Measurements from ENCODE around the gene CYSLTR2. TPM values are rescaled to one million over a fixed set of nuclear protein-coding genes. Genes with fewer than 3 reads are reported as not detected.

Gene CYSLTR2
- total and polyA plus RNA-seq, 5 donors from 2014 or later, result 0.20 to 4.5 (median 0.61) TPM

DNA sequence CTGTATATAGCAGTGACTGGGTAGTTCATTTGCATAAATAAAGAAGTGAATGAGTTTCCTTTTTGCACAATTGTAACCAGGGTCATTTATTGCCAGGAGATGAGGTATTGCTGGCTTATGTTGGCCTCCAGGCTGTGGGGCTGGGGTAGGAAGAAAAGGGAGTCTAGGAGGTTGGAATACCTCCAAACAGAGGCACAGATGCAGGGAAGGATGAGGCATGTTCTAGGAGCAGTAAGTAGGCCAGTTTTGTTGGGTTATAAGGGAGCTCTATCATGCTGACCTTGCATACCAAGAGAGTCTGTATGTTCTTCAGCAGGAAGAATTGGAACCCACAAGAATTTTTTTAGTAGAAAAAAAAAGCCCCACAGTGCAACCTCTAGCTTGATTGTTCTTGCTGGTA lies 17.2 kb upstream of the CYSLTR2 start:
- H3K36me3 ChIP-seq (ENCODE audit: control insufficient read depth, insufficient read depth, low read length), result no peaks in the 10 kb centered on the region
- H3K4me3 Mint-ChIP-seq, result no peak overlapping the region
- peak overlapping the region in 1 of 3 donors; percentile 46 for H3K27ac Mint-ChIP-seq
- ATAC-seq (ENCODE audit: low read depth in 2 of 2) (no peak), DNase-seq (no peak)
- H3K27me3 ChIP-seq (ENCODE audit: control insufficient read depth, insufficient read depth, low read length), result no peaks in the 10 kb centered on the region
- H3K27ac ChIP-seq (ENCODE audit: insufficient read depth, low read length, poor library complexity, severe bottlenecking), result no peak overlapping the region
- no peaks in the 10 kb centered on the region for H3K4me1 ChIP-seq (ENCODE audit: control insufficient read depth, insufficient read depth, low read length, poor library complexity, severe bottlenecking)
- peaks cover 4% of the 10 kb centered on the region for H3K27me3 Mint-ChIP-seq
- no peak overlapping the region for H3K4me3 ChIP-seq (ENCODE audit: low read depth, low read length)
- peaks cover 3 to 26% (median 8%) of the 10 kb centered on the region in 7 donors for H3K9me3 Mint-ChIP-seq
- H3K9me3 ChIP-seq (ENCODE audit: control insufficient read depth in 2 of 2, low read length in 2 of 2), result peaks cover 27 to 28% of the 10 kb centered on the region in 2 experiments
- no peaks in the 10 kb centered on the region for H3K4me1 Mint-ChIP-seq
- no peaks in the 10 kb centered on the region for H3K36me3 Mint-ChIP-seq

DNA sequence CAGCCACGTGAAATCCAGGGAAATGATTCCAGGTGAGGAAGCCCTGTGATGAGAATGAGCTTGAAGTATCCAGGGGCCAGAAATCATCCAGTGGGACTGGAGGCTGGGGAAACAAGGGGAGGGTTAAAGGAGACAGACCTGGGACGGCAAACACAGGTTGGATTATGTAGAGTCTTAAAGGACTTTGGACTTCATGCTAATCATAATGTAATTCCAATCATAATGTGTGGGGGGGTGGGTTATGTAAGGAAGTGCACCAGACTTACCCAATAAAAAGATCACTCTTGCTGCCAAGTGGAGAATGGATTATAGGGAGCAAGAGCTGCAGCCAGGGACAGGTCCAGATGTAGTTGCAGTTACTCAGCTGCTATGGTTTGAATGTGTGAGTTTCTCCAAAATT lies 16.1 kb upstream of the CYSLTR2 start:
- Mint-ChIP-seq H3K4me3 (no peak overlapping the region), H3K27me3 (peaks cover 1% of the 10 kb centered on the region), H3K27ac (no peak overlapping the region), H3K9me3 (peaks cover 3 to 26% (median 8%) of the 10 kb centered on the region in 7 donors), H3K4me1 (no peaks in the 10 kb centered on the region), H3K36me3 (no peaks in the 10 kb centered on the region)
- Histone ChIP-seq H3K36me3 (ENCODE audit: control insufficient read depth, insufficient read depth, low read length) (no peaks in the 10 kb centered on the region), H3K4me1 (ENCODE audit: control insufficient read depth, insufficient read depth, low read length, poor library complexity, severe bottlenecking) (no peaks in the 10 kb centered on the region), H3K27ac (ENCODE audit: insufficient read depth, low read length, poor library complexity, severe bottlenecking) (no peak overlapping the region), H3K4me3 (ENCODE audit: low read depth, low read length) (no peak overlapping the region), H3K27me3 (ENCODE audit: control insufficient read depth, insufficient read depth, low read length) (no peaks in the 10 kb centered on the region), H3K9me3 (ENCODE audit: control insufficient read depth in 2 of 2, low read length in 2 of 2) (peaks cover 27 to 28% of the 10 kb centered on the region in 2 experiments)
- ATAC-seq (ENCODE audit: low read depth in 2 of 2) (no peak), DNase-seq (no peak)

DNA sequence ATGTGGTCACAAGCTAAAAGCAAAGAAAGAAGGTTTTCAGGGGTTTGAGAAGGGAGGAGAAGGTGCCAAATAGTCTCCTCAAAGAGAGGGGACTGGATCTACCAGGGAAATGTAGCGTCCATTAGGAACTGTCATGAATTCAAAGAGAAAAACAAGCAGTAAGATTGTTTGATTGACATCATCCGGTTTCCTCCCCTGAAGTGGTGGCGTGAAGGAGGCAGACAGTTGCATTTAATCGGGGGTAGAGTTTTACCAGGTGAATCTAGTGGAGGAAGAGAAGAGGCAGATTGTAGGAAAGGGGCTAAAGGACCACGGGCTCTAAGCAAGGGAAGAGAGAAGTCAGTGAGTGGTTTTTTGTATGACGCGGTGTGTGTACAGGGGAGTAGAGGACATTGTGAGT lies 13.0 kb upstream of the CYSLTR2 start:
- Mint-ChIP-seq H3K36me3 (no peaks in the 10 kb centered on the region), H3K4me1 (no peaks in the 10 kb centered on the region), H3K27ac (peak overlapping the region in 1 of 3 donors; percentile 19), H3K27me3 (no peaks in the 10 kb centered on the region), H3K9me3 (peaks cover 3 to 16% (median 5%) of the 10 kb centered on the region in 7 donors), H3K4me3 (no peak overlapping the region)
- Histone ChIP-seq H3K4me3 (ENCODE audit: low read depth, low read length) (no peak overlapping the region), H3K36me3 (ENCODE audit: control insufficient read depth, insufficient read depth, low read length) (no peaks in the 10 kb centered on the region), H3K9me3 (ENCODE audit: control insufficient read depth in 2 of 2, low read length in 2 of 2) (peaks cover 14 to 16% of the 10 kb centered on the region in 2 experiments), H3K4me1 (ENCODE audit: control insufficient read depth, insufficient read depth, low read length, poor library complexity, severe bottlenecking) (no peaks in the 10 kb centered on the region), H3K27ac (ENCODE audit: insufficient read depth, low read length, poor library complexity, severe bottlenecking) (no peak overlapping the region), H3K27me3 (ENCODE audit: control insufficient read depth, insufficient read depth, low read length) (no peaks in the 10 kb centered on the region)
- no peak for DNase-seq
- no peak for ATAC-seq (ENCODE audit: low read depth in 2 of 2)

DNA sequence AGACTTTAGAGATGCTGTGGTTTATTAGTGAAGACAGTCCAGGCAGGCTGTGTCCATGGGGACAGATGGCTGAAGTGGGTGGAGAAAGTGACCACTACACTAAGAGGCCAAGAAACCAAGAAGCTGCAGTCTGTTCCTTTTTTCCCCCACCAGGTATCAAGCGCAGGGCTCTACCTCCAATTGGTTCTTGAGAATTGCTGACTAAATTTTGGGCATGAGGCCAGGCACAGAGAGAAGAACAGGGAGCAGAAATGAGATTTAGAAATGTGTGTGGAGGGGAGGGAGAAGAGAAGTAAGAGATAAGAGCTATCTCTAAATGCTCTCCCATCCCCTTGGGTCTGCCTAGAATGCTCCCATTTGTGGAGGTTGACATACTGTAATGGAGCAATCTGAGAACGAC lies 12.3 kb upstream of the CYSLTR2 start:
- Mint-ChIP-seq H3K4me1 (no peaks in the 10 kb centered on the region), H3K27me3 (no peaks in the 10 kb centered on the region), H3K36me3 (no peaks in the 10 kb centered on the region), H3K4me3 (no peak overlapping the region), H3K9me3 (peaks cover 0 to 10% (median 4%) of the 10 kb centered on the region in 7 donors), H3K27ac (no peak overlapping the region)
- H3K4me1 ChIP-seq (ENCODE audit: control insufficient read depth, insufficient read depth, low read length, poor library complexity, severe bottlenecking), result no peaks in the 10 kb centered on the region
- no peak for ATAC-seq (ENCODE audit: low read depth in 2 of 2)
- H3K27ac ChIP-seq (ENCODE audit: insufficient read depth, low read length, poor library complexity, severe bottlenecking), result no peak overlapping the region
- H3K4me3 ChIP-seq (ENCODE audit: low read depth, low read length), result no peak overlapping the region
- no peak for DNase-seq
- no peaks in the 10 kb centered on the region for H3K36me3 ChIP-seq (ENCODE audit: control insufficient read depth, insufficient read depth, low read length)
- H3K27me3 ChIP-seq (ENCODE audit: control insufficient read depth, insufficient read depth, low read length), result no peaks in the 10 kb centered on the region
- peaks cover 8 to 10% of the 10 kb centered on the region in 2 experiments for H3K9me3 ChIP-seq (ENCODE audit: control insufficient read depth in 2 of 2, low read length in 2 of 2)

DNA sequence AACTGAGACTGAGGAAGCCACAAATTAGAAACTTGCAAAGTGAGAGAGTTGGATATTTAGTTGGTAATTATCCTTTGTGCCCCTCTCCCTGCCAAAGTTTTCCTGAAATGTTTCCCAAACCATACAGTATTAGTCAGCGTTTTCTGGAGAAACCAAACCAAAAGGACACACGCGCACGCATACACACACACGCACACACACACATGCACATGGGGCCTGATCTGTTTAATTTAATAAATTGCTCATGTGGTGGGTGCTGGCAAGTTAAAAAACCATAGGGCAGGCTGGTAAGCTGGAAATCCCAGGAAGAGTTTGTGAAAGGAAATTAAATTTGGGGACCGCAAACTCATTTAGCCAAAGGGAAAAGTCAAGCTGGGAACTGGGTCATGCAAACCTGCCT lies 11.7 kb upstream of the CYSLTR2 start:
- H3K27me3 ChIP-seq (ENCODE audit: control insufficient read depth, insufficient read depth, low read length), result no peaks in the 10 kb centered on the region
- H3K27ac ChIP-seq (ENCODE audit: insufficient read depth, low read length, poor library complexity, severe bottlenecking), result no peak overlapping the region
- no peaks in the 10 kb centered on the region for H3K4me1 ChIP-seq (ENCODE audit: control insufficient read depth, insufficient read depth, low read length, poor library complexity, severe bottlenecking)
- no peak for ATAC-seq (ENCODE audit: low read depth in 2 of 2)
- H3K9me3 ChIP-seq (ENCODE audit: control insufficient read depth in 2 of 2, low read length in 2 of 2), result peaks cover 1 to 5% of the 10 kb centered on the region in 2 experiments
- Mint-ChIP-seq H3K9me3 (peaks cover 0 to 7% (median 4%) of the 10 kb centered on the region in 7 donors), H3K27me3 (no peaks in the 10 kb centered on the region), H3K4me3 (no peak overlapping the region), H3K27ac (no peak overlapping the region), H3K4me1 (no peaks in the 10 kb centered on the region), H3K36me3 (no peaks in the 10 kb centered on the region)
- no peaks in the 10 kb centered on the region for H3K36me3 ChIP-seq (ENCODE audit: control insufficient read depth, insufficient read depth, low read length)
- H3K4me3 ChIP-seq (ENCODE audit: low read depth, low read length), result no peak overlapping the region
- DNase-seq, result no peak

DNA sequence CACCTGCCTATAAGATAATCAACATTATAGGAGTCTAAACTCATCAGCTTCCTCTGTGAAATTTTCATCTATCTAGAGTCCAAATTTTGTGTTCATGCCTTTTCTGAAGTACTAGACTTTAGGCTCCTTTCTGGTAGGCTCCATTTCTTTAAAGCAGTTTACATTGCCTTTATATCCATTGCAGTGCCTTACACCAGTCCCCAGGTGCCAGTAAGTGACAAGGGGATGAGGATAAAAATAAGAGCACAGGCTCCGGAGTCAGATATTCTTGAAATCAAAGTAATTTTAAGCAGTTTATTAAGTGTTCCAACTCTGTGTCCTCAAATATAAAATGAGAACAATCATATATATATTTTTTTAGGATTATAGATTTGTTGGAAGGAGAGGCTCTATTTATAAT lies 10.6 kb upstream of the CYSLTR2 start:
- Mint-ChIP-seq H3K27ac (no peak overlapping the region), H3K9me3 (peaks cover 0 to 3% (median 0%) of the 10 kb centered on the region in 7 donors), H3K36me3 (no peaks in the 10 kb centered on the region), H3K27me3 (no peaks in the 10 kb centered on the region), H3K4me3 (no peak overlapping the region), H3K4me1 (peaks cover 0 to 7% (median 3%) of the 10 kb centered on the region in 4 donors)
- ATAC-seq (ENCODE audit: low read depth in 2 of 2) (peak in 1 of 2 donors; percentile 37), DNase-seq (no peak)
- peaks cover under 1% of the 10 kb centered on the region for H3K4me1 ChIP-seq (ENCODE audit: control insufficient read depth, insufficient read depth, low read length, poor library complexity, severe bottlenecking)
- H3K27me3 ChIP-seq (ENCODE audit: control insufficient read depth, insufficient read depth, low read length), result no peaks in the 10 kb centered on the region
- H3K4me3 ChIP-seq (ENCODE audit: low read depth, low read length), result no peak overlapping the region
- no peaks in the 10 kb centered on the region for H3K36me3 ChIP-seq (ENCODE audit: control insufficient read depth, insufficient read depth, low read length)
- H3K9me3 ChIP-seq (ENCODE audit: control insufficient read depth in 2 of 2, low read length in 2 of 2), result peaks cover 0 to 1% of the 10 kb centered on the region in 2 experiments
- H3K27ac ChIP-seq (ENCODE audit: insufficient read depth, low read length, poor library complexity, severe bottlenecking), result no peak overlapping the region

DNA sequence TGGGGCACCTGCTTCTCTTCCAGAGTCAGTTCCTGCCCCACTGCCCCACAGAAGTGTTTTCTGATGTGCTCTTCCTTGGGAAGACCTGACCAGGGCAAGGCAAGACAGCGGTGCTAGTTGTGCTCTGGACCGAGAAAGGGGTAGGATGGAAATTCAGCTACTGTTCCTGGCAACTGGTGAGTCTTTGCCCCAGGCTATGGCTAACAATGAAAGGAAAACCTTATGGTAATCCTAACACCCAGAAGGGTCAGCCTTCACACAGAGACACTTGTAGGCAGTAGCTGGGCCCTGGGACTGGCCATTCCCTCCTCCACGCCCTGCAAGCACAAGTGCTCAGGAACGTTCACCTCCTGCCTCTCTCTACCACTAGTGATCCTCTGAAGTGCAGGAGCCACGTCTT lies 9.6 kb upstream of the CYSLTR2 start:
- peaks cover 0 to 2% (median 0%) of the 10 kb centered on the region in 7 donors for H3K9me3 Mint-ChIP-seq
- H3K4me1 Mint-ChIP-seq, result peaks cover 0 to 17% (median 9%) of the 10 kb centered on the region in 4 donors
- no peak for DNase-seq
- no peaks in the 10 kb centered on the region for H3K27me3 ChIP-seq (ENCODE audit: control insufficient read depth, insufficient read depth, low read length)
- peaks cover 3% of the 10 kb centered on the region for H3K4me1 ChIP-seq (ENCODE audit: control insufficient read depth, insufficient read depth, low read length, poor library complexity, severe bottlenecking)
- H3K27ac ChIP-seq (ENCODE audit: insufficient read depth, low read length, poor library complexity, severe bottlenecking), result no peak overlapping the region
- no peaks in the 10 kb centered on the region for H3K9me3 ChIP-seq (ENCODE audit: control insufficient read depth in 2 of 2, low read length in 2 of 2)
- no peaks in the 10 kb centered on the region for H3K36me3 ChIP-seq (ENCODE audit: control insufficient read depth, insufficient read depth, low read length)
- H3K27me3 Mint-ChIP-seq, result no peaks in the 10 kb centered on the region
- no peak overlapping the region for H3K4me3 Mint-ChIP-seq
- H3K4me3 ChIP-seq (ENCODE audit: low read depth, low read length), result no peak overlapping the region
- ATAC-seq (ENCODE audit: low read depth in 2 of 2), result no peak
- H3K36me3 Mint-ChIP-seq, result no peaks in the 10 kb centered on the region
- H3K27ac Mint-ChIP-seq, result no peak overlapping the region

DNA sequence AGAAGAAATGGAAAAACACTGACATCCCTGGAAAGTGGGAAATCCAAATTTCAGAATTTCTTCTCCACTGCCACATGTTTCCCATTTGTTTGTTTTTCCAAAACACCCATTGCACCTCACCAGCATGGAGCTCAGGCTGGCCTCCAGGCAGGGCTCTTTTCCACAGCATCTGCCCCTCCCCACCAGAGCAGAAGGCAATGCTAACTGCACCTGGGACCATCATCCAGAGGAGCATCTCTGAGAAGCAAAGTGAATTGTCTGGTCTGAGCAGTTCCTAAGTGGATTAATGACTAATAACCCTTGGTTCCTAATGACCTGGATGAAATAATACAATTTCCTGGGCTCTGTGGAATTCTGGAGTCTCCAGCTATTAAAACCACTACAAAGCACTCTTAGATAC lies 8.8 kb upstream of the CYSLTR2 start:
- no peak for DNase-seq
- ATAC-seq (ENCODE audit: low read depth in 2 of 2), result no peak
- Histone ChIP-seq H3K9me3 (ENCODE audit: control insufficient read depth in 2 of 2, low read length in 2 of 2) (no peaks in the 10 kb centered on the region), H3K36me3 (ENCODE audit: control insufficient read depth, insufficient read depth, low read length) (no peaks in the 10 kb centered on the region), H3K4me3 (ENCODE audit: low read depth, low read length) (no peak overlapping the region), H3K27ac (ENCODE audit: insufficient read depth, low read length, poor library complexity, severe bottlenecking) (no peak overlapping the region), H3K4me1 (ENCODE audit: control insufficient read depth, insufficient read depth, low read length, poor library complexity, severe bottlenecking) (peaks cover 3% of the 10 kb centered on the region), H3K27me3 (ENCODE audit: control insufficient read depth, insufficient read depth, low read length) (no peaks in the 10 kb centered on the region)
- Mint-ChIP-seq H3K27ac (peak overlapping the region in 1 of 3 donors; percentile 15), H3K36me3 (no peaks in the 10 kb centered on the region), H3K4me1 (peaks cover 0 to 21% (median 11%) of the 10 kb centered on the region in 4 donors), H3K27me3 (no peaks in the 10 kb centered on the region), H3K9me3 (peaks cover 0 to 2% (median 0%) of the 10 kb centered on the region in 7 donors), H3K4me3 (no peak overlapping the region)

Data from CD4-positive, CD25-positive, alpha-beta regulatory T cell (primary cell).